Endothelial cell (in vitro differentiated cells): ENCODE results near the gene GIMAP6. TPM values are rescaled to one million over a fixed set of nuclear protein-coding genes. Genes with fewer than 3 reads are reported as not detected.
"Not testable (repeated sequence)": the region's sequence is repeated elsewhere in the genome, so short reads cannot be mapped to it uniquely, and the experiment has no call there.

ENCODE experiments used
- DNase-seq: peaks from one replicate; pipeline ENCODE4 v3.0.0; 2021; ENCODE audit warnings: low spot score
- H3K27ac Mint-ChIP-seq: one replicate; pipeline ENCODE4 v1.8.0; 2021; ENCODE audit warnings: mixed read lengths, inconsistent platforms; ENCODE audit not compliant: unreplicated experiment
- H3K27me3 Mint-ChIP-seq: one replicate; pipeline ENCODE4 v1.8.0; 2021; ENCODE audit warnings: mild to moderate bottlenecking, moderate library complexity, mixed read lengths, inconsistent platforms; ENCODE audit not compliant: unreplicated experiment
- H3K36me3 Mint-ChIP-seq: one replicate; pipeline ENCODE4 v1.8.0; 2021; ENCODE audit warnings: mild to moderate bottlenecking, low read depth, mixed read lengths, inconsistent platforms; ENCODE audit not compliant: unreplicated experiment
- H3K4me1 Mint-ChIP-seq: one replicate; pipeline ENCODE4 v1.8.0; 2021; ENCODE audit warnings: mild to moderate bottlenecking, mixed read lengths, inconsistent platforms; ENCODE audit not compliant: unreplicated experiment
- H3K4me3 Mint-ChIP-seq: one replicate; pipeline ENCODE4 v1.8.0; 2021; ENCODE audit warnings: mild to moderate bottlenecking, mixed read lengths, inconsistent platforms; ENCODE audit not compliant: unreplicated experiment
- H3K9me3 Mint-ChIP-seq: one replicate; pipeline ENCODE4 v1.8.0; 2021; ENCODE audit warnings: mixed read lengths, inconsistent platforms; ENCODE audit not compliant: unreplicated experiment
- CTCF ChIP-seq: fragments of 200-600 bp; sonication (generic); IDR thresholded peaks from one replicate; pipeline ENCODE4 v1.5.0; 2021; ENCODE audit warnings: antibody characterized with exemption; ENCODE audit not compliant: unreplicated experiment
- total RNA-seq: library from RNA; stranded (reverse); fragmentation: NEBNext Ultra II Directional; extraction: Animal tissue kit (Norgen Biotek cat#: 25700); gene quantifications from one replicate; pipeline ENCODE4 v1.2.1, GENCODE V29; 2021; ENCODE audit not compliant: unreplicated experiment

GIMAP6 gene
- total RNA-seq, 1 donor from 2014 or later, result 47.7 TPM

- Mint-ChIP-seq H3K27ac (no peak overlapping the region), H3K9me3 (no peaks in the 10 kb centered on the region), H3K4me1 (peaks cover 23% of the 10 kb centered on the region), H3K27me3 (peaks cover under 1% of the 10 kb centered on the region), H3K4me3 (peak overlapping the region; percentile 63), H3K36me3 (peaks cover 43% of the 10 kb centered on the region)
- no peak for DNase-seq
- TF ChIP-seq CTCF, result no peak
Measured at GRCh38 chr7:150626696-150627095, 5.5 kb downstream of the GIMAP6 start.

DNA sequence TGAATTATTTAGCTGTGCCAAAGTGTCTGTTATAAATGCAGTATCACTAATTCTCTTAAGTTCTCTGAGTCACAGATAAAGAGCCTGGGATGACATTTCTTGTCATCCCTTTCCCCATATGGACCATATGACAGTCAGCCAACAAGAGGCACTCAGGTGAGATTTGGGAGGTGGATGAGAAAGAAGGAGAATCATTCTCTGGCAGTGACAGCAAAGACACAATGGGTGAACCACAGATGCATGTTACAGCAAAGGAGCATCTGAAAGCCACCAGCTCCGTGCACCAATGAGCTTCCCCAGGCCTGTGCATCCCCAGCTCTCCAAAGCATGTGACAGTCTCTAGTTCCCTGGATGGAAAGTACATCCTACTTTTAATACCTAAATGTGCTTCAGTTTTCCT lies 10.8 kb downstream of the GIMAP6 start:
- H3K36me3 Mint-ChIP-seq, result peaks cover 6% of the 10 kb centered on the region
- H3K27ac Mint-ChIP-seq, result no peak overlapping the region
- no peaks in the 10 kb centered on the region for H3K9me3 Mint-ChIP-seq
- H3K4me3 Mint-ChIP-seq, result no peak overlapping the region
- H3K27me3 Mint-ChIP-seq, result no peaks in the 10 kb centered on the region
- TF ChIP-seq CTCF, result no peak
- no peak for DNase-seq
- H3K4me1 Mint-ChIP-seq, result no peaks in the 10 kb centered on the region

GRCh38 chr7:150620617-150621371 lies 11.4 kb downstream of the GIMAP6 start:
- TF ChIP-seq CTCF, result no peak
- H3K9me3 Mint-ChIP-seq, result no peaks in the 10 kb centered on the region
- H3K4me3 Mint-ChIP-seq, result no peak overlapping the region
- H3K36me3 Mint-ChIP-seq, result peaks cover 4% of the 10 kb centered on the region
- H3K4me1 Mint-ChIP-seq, result no peaks in the 10 kb centered on the region
- DNase-seq, result no peak
- H3K27me3 Mint-ChIP-seq, result no peaks in the 10 kb centered on the region
- no peak overlapping the region for H3K27ac Mint-ChIP-seq

- Mint-ChIP-seq H3K4me3 (no peak overlapping the region), H3K27me3 (no peaks in the 10 kb centered on the region), H3K27ac (no peak overlapping the region), H3K9me3 (no peaks in the 10 kb centered on the region), H3K4me1 (no peaks in the 10 kb centered on the region), H3K36me3 (no peaks in the 10 kb centered on the region)
- no peak for DNase-seq
- TF ChIP-seq CTCF, result no peak
Measured at GRCh38 chr7:150620061-150620460, 12.1 kb downstream of the GIMAP6 start.

DNA sequence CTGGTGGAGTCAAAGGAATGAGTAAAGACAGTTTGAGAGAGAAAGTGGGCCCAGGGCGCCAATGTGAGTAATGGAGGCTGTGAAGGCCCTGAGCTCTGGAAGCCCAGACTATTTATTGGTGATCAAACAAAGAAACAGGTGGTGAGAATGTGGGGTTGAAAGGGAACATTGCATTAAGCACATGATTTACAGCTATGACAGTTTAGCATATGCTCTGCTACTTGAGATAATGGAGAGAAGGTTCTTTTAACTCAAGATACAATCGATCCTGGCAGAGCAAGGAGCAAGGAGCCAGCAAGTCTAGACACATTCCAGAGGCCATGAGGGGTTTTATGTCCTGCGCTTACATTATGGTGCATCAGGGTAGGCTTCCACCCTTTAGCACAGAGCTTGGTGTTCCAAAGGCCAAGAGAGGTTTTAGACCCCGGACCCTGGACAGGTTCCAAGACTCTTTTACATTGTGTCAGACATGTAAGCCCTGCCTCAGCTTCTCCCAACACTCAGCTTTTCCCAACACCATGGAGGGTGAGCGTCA lies 16.9 kb downstream of the GIMAP6 start:
- H3K9me3 Mint-ChIP-seq, H3K27ac Mint-ChIP-seq, H3K27me3 Mint-ChIP-seq, H3K4me3 Mint-ChIP-seq, DNase-seq, H3K4me1 Mint-ChIP-seq, H3K36me3 Mint-ChIP-seq: not testable (repeated sequence)

DNA sequence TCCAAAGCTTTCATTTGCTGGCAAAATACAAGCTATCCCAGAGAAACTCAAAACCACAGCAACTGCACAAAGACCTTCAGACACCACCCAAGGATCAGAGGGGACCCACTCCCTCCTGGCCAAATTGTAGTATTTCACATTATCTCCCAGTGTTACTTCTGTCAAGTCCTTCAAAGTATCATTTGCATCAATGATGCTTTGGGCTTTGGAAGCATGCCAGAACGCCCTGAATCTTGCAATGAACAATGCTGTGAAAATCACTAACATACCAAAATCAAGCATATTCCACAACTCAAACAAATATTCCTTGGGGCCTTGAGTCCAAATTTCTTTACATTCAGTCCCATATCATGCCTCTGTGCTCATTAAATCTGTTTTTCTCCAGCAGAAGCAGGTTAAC lies 17.8 kb downstream of the GIMAP6 start:
- H3K36me3 Mint-ChIP-seq, H3K27ac Mint-ChIP-seq, H3K9me3 Mint-ChIP-seq, H3K4me1 Mint-ChIP-seq, H3K4me3 Mint-ChIP-seq, H3K27me3 Mint-ChIP-seq, DNase-seq: not testable (repeated sequence)
